Spleen (tissue), 11 donors: Measurements from ENCODE around the gene NPLOC4. TPM values are rescaled to one million over a fixed set of nuclear protein-coding genes. Genes with fewer than 3 reads are reported as not detected.

ENCODE experiments used
- DNase-seq: peaks from one replicate; pipeline ENCODE4 v3.0.0-alpha.2; 2020
- H3K27ac ChIP-seq, 8 donors: fragments of 200-600 bp; sonication (generic) in 7 of 8; 1 replicate in 4 of 8; 2 replicates in 4 of 8; pipeline versions ENCODE4 v1.5.0 to v1.8.0; 2016 to 2021; ENCODE audit warnings: inconsistent platforms in 4 of 8, mild to moderate bottlenecking in 4 of 8, moderate library complexity in 1 of 8
- H3K27me3 ChIP-seq, 7 donors: fragments of 200-600 bp; sonication (generic) in 6 of 7; replicated peaks in 1 of 7; 1 replicate in 4 of 7; 2 replicates in 3 of 7; pipeline versions ENCODE4 v1.5.0 to v1.8.0; 2016 to 2021; ENCODE audit warnings: inconsistent platforms in 3 of 7, mild to moderate bottlenecking in 1 of 7
- H3K36me3 ChIP-seq, 6 donors: fragments of 200-600 bp; sonication (generic) in 5 of 6; 1 replicate in 4 of 6; 2 replicates in 2 of 6; pipeline versions ENCODE4 v1.5.0 to v1.8.0; 2016 to 2021; ENCODE audit warnings: inconsistent platforms in 2 of 6
- H3K4me1 ChIP-seq, 6 donors: fragments of 200-600 bp; sonication (generic) in 5 of 6; 1 replicate in 3 of 6; 2 replicates in 3 of 6; pipeline versions ENCODE4 v1.5.0 to v1.8.0; 2016 to 2021; ENCODE audit warnings: inconsistent platforms in 3 of 6
- H3K4me3 ChIP-seq, 8 donors: fragments of 200-600 bp; sonication (generic) in 7 of 8; 1 replicate in 4 of 8; 2 replicates in 4 of 8; pipeline versions ENCODE4 v1.5.0 to v1.8.0; 2016 to 2021; ENCODE audit warnings: inconsistent platforms in 4 of 8, mild to moderate bottlenecking in 4 of 8, moderate library complexity in 2 of 8
- H3K9me3 ChIP-seq, 8 donors: fragments of 200-600 bp; sonication (generic) in 7 of 8; 1 replicate in 4 of 8; 2 replicates in 4 of 8; pipeline versions ENCODE4 v1.5.0 to v1.8.0; 2016 to 2021; ENCODE audit warnings: inconsistent platforms in 4 of 8
- CTCF ChIP-seq, 11 experiments: fragments of 200-600 bp in 7 of 11; fragments of 450-650 bp in 4 of 11; sonication (generic) in 4 of 11; IDR thresholded peaks in 8 of 11; conservative IDR thresholded peaks in 3 of 11; 1 replicate in 7 of 11; 2 replicates in 4 of 11; pipeline versions ENCODE4 v1.4.0 to v1.8.0; 2016 to 2021; ENCODE audit warnings: antibody characterized with exemption in 11 of 11, inconsistent platforms in 4 of 11, mild to moderate bottlenecking in 1 of 11
- POLR2A ChIP-seq, 3 donors: fragments of 450-650 bp; IDR thresholded peaks; one replicate each; pipeline ENCODE4 v1.5.1; 2017; ENCODE audit warnings: antibody characterized with exemption in 3 of 3, mild to moderate bottlenecking in 1 of 3
- POLR2AphosphoS5 ChIP-seq, 3 donors: sonication (generic); formaldehyde crosslinking; IDR thresholded peaks; one replicate each; pipeline ENCODE4 v1.5.1; 2017; ENCODE audit warnings: antibody characterized with exemption in 3 of 3
- WGBS, 5 donors: extraction: QIAGEN DNeasy Blood & Tissue Kit in 3 of 5; methylation state at CpG; one replicate each; pipeline versions ENCODE4 v1.1.5 to v1.1.7; 2013 to 2018; 5-methylcytosine and 5-hydroxymethylcytosine counted together
- intact Hi-C: fragments of 100-400 bp; cut with DNase I; formaldehyde crosslinking; loops from one replicate; pipeline ENCODE4 v1.15.0; 2023; ENCODE audit warnings: low total_unique reads
- polyA plus RNA-seq, 3 donors: library from polyadenylated mRNA; stranded (reverse); fragments of 200-250 nt; gene quantifications; one replicate each; pipeline ENCODE4 v1.2.1, GENCODE V29; 2013
- total RNA-seq, 7 donors: library from RNA; depleted of rRNA in 3 of 7; stranded (reverse); fragments of >200 nt in 3 of 7; fragmentation: NEBNext Ultra II Directional in 4 of 7; extraction: Animal tissue kit (Norgen Biotek cat#: 25700) in 4 of 7; gene quantifications; one replicate each; pipeline versions ENCODE4 v1.1.0 to v1.2.1, GENCODE V29; 2016 to 2021
- donor health status: healthy with polysubstance abuse.
- donor health status: DM: no; HTN: no; CAD: no; lungs with moderate emphysema.
- donor health status: DM: no; HTN: no; CAD: no.
- donor health status: Bipolar disorder and iron deficiency.
- donor health status: healthy.
- donor health status: DM: no; HTN: no; CAD: no.
- donor health status: DM: yes; HTN: yes; CAD: no.

NPLOC4 gene
- total and polyA plus RNA-seq, 10 donors, result 19.3 to 130 (median 81.3) TPM

- Histone ChIP-seq H3K27ac (no peak overlapping the region), H3K36me3 (no peaks in the 10 kb centered on the region), H3K27me3 (peaks cover 0 to 34% (median 26%) of the 10 kb centered on the region in 7 donors), H3K4me3 (no peak overlapping the region), H3K9me3 (peaks cover 0 to 11% (median 0%) of the 10 kb centered on the region in 8 donors), H3K4me1 (peaks cover 0 to 4% (median 0%) of the 10 kb centered on the region in 6 donors)
- intact Hi-C loops, result no loop called here
- TF ChIP-seq POLR2A (IDR thresholded peaks at IDR 0.05) (no peak), POLR2AphosphoS5 (IDR thresholded peaks at IDR 0.05) (no peak), CTCF (IDR thresholded peaks at IDR 0.05 in 8 of 11, conservative IDR thresholded peaks at IDR 0.05 in 3 of 11) (no peak)
- 79 to 87% (median 82%) methylated on average over 17 to 29 of the region's 29 CpGs for WGBS, 5 donors
- DNase-seq, result no peak
Observed at GRCh38 chr17:81644976-81645952, 8.4 kb upstream of the NPLOC4 start.

GRCh38 chr17:81644496-81644895 is 7.6 kb upstream of the NPLOC4 start:
- 88 to 94% (median 92%) methylated on average over 6 to 15 of the region's 15 CpGs for WGBS, 5 donors
- DNase-seq, result no peak
- peaks cover 0 to 11% (median 0%) of the 10 kb centered on the region in 8 donors for H3K9me3 ChIP-seq
- peaks cover 0 to 4% (median 0%) of the 10 kb centered on the region in 6 donors for H3K4me1 ChIP-seq
- no peak overlapping the region for H3K4me3 ChIP-seq
- peaks cover 0 to 27% (median 20%) of the 10 kb centered on the region in 7 donors for H3K27me3 ChIP-seq
- TF ChIP-seq POLR2A (IDR thresholded peaks at IDR 0.05) (no peak), POLR2AphosphoS5 (IDR thresholded peaks at IDR 0.05) (no peak), CTCF (IDR thresholded peaks at IDR 0.05 in 8 of 11, conservative IDR thresholded peaks at IDR 0.05 in 3 of 11) (no peak)
- H3K27ac ChIP-seq, result no peak overlapping the region
- intact Hi-C loops, result no loop called here
- no peaks in the 10 kb centered on the region for H3K36me3 ChIP-seq

GRCh38 chr17:81641825-81642489 is 5.0 kb upstream of the NPLOC4 start:
- no peak overlapping the region for H3K27ac ChIP-seq
- intact Hi-C loops, result no loop called here
- H3K27me3 ChIP-seq, result peaks cover 0 to 1% (median 0%) of the 10 kb centered on the region in 7 donors
- H3K9me3 ChIP-seq, result no peaks in the 10 kb centered on the region
- TF ChIP-seq POLR2AphosphoS5 (IDR thresholded peaks at IDR 0.05), result no peak
- TF ChIP-seq POLR2A (IDR thresholded peaks at IDR 0.05), result no peak
- no peak for TF ChIP-seq CTCF (IDR thresholded peaks at IDR 0.05 in 8 of 11, conservative IDR thresholded peaks at IDR 0.05 in 3 of 11)
- H3K36me3 ChIP-seq, result no peaks in the 10 kb centered on the region
- no peak overlapping the region for H3K4me3 ChIP-seq
- H3K4me1 ChIP-seq, result peaks cover 0 to 9% (median 7%) of the 10 kb centered on the region in 6 donors
- DNase-seq, result no peak
- 91 to 95% (median 94%) methylated on average over 8 to 17 of the region's 17 CpGs for WGBS, 5 donors

- H3K27ac ChIP-seq, result no peak overlapping the region
- H3K4me1 ChIP-seq, result peaks cover 12 to 24% (median 22%) of the 10 kb centered on the region in 6 donors
- 93 to 96% (median 93%) methylated on average over 9 of the region's 9 CpGs for WGBS, 5 donors
- H3K36me3 ChIP-seq, result no peaks in the 10 kb centered on the region
- no peak for DNase-seq
- TF ChIP-seq CTCF (IDR thresholded peaks at IDR 0.05 in 8 of 11, conservative IDR thresholded peaks at IDR 0.05 in 3 of 11), result no peak
- no peak for TF ChIP-seq POLR2A (IDR thresholded peaks at IDR 0.05)
- no peak for TF ChIP-seq POLR2AphosphoS5 (IDR thresholded peaks at IDR 0.05)
- H3K9me3 ChIP-seq, result no peaks in the 10 kb centered on the region
- no peak overlapping the region for H3K4me3 ChIP-seq
- no peaks in the 10 kb centered on the region for H3K27me3 ChIP-seq
- intact Hi-C loops, result no loop called here
Observed at GRCh38 chr17:81640011-81640410, 3.1 kb upstream of the NPLOC4 start.
